Activated CD8-positive, alpha-beta T cell treated with anti-CD3 and anti-CD28 coated beads for 36 hours (primary cell): ENCODE data around the gene TRIM5. TPM values are rescaled to one million over a fixed set of nuclear protein-coding genes. Genes with fewer than 3 reads are reported as not detected.

Experiments
- ATAC-seq: fragments of 200-7000 bp; cut with Tn5 transposase; one replicate; pipeline ENCODE4 v1.10.0; 2021; ENCODE audit warnings: mild to moderate bottlenecking, moderate library complexity
- CTCF ChIA-PET: fragments of 350-600 bp; sonication (Branson Sonifier 250); formaldehyde crosslinking; loops from one replicate; lab custom pipeline; 2021; ENCODE audit warnings: antibody characterized with exemption; lab: Charles Lee
- POLR2A ChIA-PET: fragments of 350-600 bp; sonication (Branson Sonifier 250); formaldehyde crosslinking; loops from one replicate; lab custom pipeline; 2021; ENCODE audit warnings: antibody characterized with exemption; lab: Charles Lee
- DNase-seq: peaks from one replicate; pipeline ENCODE4 v3.0.0-alpha.2; 2020
- H3K27ac Mint-ChIP-seq: one replicate; pipeline ENCODE4 v1.8.0; 2021; ENCODE audit warnings: mild to moderate bottlenecking, mixed read lengths
- H3K27me3 Mint-ChIP-seq: one replicate; pipeline ENCODE4 v1.8.0; 2021; ENCODE audit warnings: mixed read lengths
- H3K36me3 Mint-ChIP-seq: one replicate; pipeline ENCODE4 v1.8.0; 2021; ENCODE audit warnings: low read depth, mixed read lengths
- H3K4me1 Mint-ChIP-seq: one replicate; pipeline ENCODE4 v1.8.0; 2021; ENCODE audit warnings: low read depth, mixed read lengths
- H3K4me3 Mint-ChIP-seq: one replicate; pipeline ENCODE4 v1.8.0; 2021; ENCODE audit warnings: mild to moderate bottlenecking, moderate library complexity, mixed read lengths
- H3K9me3 Mint-ChIP-seq: one replicate; pipeline ENCODE4 v1.8.0; 2021; ENCODE audit warnings: mixed read lengths
- CTCF ChIP-seq: fragments of 200-600 bp; IDR thresholded peaks from one replicate; pipeline ENCODE4 v1.8.0; 2022; ENCODE audit warnings: antibody characterized with exemption, mild to moderate bottlenecking
- intact Hi-C: fragments of 100-400 bp; cut with micrococcal nuclease; formaldehyde crosslinking; loops from one replicate; pipeline ENCODE4 v1.10.0; 2022
- total RNA-seq, 2 experiments: library from RNA; stranded (reverse); gene quantifications; one replicate each; pipeline ENCODE4 v1.2.3, GENCODE V29; 2021

The TRIM5 gene
- total RNA-seq, 2 experiments from 2014 or later, result 21.5 TPM

GRCh38 chr11:5631969-5632635, 52.8 kb downstream of the TRIM5 start:
- intact Hi-C loops, result no loop called here

GRCh38 chr11:5631417-5631816, 53.5 kb downstream of the TRIM5 start:
- Mint-ChIP-seq H3K27ac (peak overlapping the region; percentile 47), H3K4me3 (no peak overlapping the region), H3K4me1 (peaks cover 47% of the 10 kb centered on the region), H3K36me3 (peaks cover 32% of the 10 kb centered on the region), H3K27me3 (no peaks in the 10 kb centered on the region), H3K9me3 (no peaks in the 10 kb centered on the region)
- ChIA-PET POLR2A (no interaction called here), CTCF (no interaction called here)
- intact Hi-C loops, result no loop called here
- TF ChIP-seq CTCF, result no peak
- no peak for DNase-seq
- ATAC-seq, result no peak

More at GRCh38 chr11:5631969-5632635, 52.8 kb downstream of the TRIM5 start:
- ChIA-PET CTCF (no interaction called here), POLR2A (no interaction called here)
- H3K4me3 Mint-ChIP-seq, result no peak overlapping the region
- no peak for DNase-seq
- TF ChIP-seq CTCF, result no peak
- no peak overlapping the region for H3K27ac Mint-ChIP-seq
- peaks cover 31% of the 10 kb centered on the region for H3K36me3 Mint-ChIP-seq
- H3K27me3 Mint-ChIP-seq, result no peaks in the 10 kb centered on the region
- no peak for ATAC-seq
- no peaks in the 10 kb centered on the region for H3K9me3 Mint-ChIP-seq
- peaks cover 43% of the 10 kb centered on the region for H3K4me1 Mint-ChIP-seq

- peaks cover 7% of the 10 kb centered on the region for H3K36me3 Mint-ChIP-seq
- POLR2A ChIA-PET, result no interaction called here
- H3K27ac Mint-ChIP-seq, result peak overlapping the region; percentile 95
- intact Hi-C loops, result no loop called here
- no peak for DNase-seq
- no peak for ATAC-seq
- CTCF ChIA-PET, result interaction anchor here (1.3 to 1.9 kb wide), 3 partner anchors 11 to 69 kb away, joined by 3 to 5 read pairs (median 4); no protein-coding TSS in a partner anchor
- peaks cover 54% of the 10 kb centered on the region for H3K4me1 Mint-ChIP-seq
- no peak for TF ChIP-seq CTCF
- H3K4me3 Mint-ChIP-seq, result peak overlapping the region; percentile 93
- no peaks in the 10 kb centered on the region for H3K27me3 Mint-ChIP-seq
- H3K9me3 Mint-ChIP-seq, result no peaks in the 10 kb centered on the region
Measured at GRCh38 chr11:5626196-5626595, 58.7 kb downstream of the TRIM5 start.

- no peak for TF ChIP-seq CTCF
- ChIA-PET POLR2A (interaction anchor here (1.6 kb wide), 1 partner anchor 65 kb away, joined by 9 read pairs; the partner anchor contains the start of gene TRIM22), CTCF (interaction anchor here (1.2 to 1.9 kb wide), 2 partner anchors 25 to 70 kb away, joined by 4 read pairs; no protein-coding TSS in a partner anchor)
- H3K36me3 Mint-ChIP-seq, result peaks cover 7% of the 10 kb centered on the region
- intact Hi-C loops, result loop anchor here (2.0 kb wide), 1 partner anchor 60 kb away; the partner anchor contains the start of gene TRIM5
- peaks cover 47% of the 10 kb centered on the region for H3K4me1 Mint-ChIP-seq
- H3K4me3 Mint-ChIP-seq, result peak overlapping the region; percentile 93
- H3K27ac Mint-ChIP-seq, result peak overlapping the region; percentile 95
- no peaks in the 10 kb centered on the region for H3K27me3 Mint-ChIP-seq
- no peak for ATAC-seq
- H3K9me3 Mint-ChIP-seq, result no peaks in the 10 kb centered on the region
- DNase-seq, result peak; percentile 15
Measured at GRCh38 chr11:5625281-5625680, 59.6 kb downstream of the TRIM5 start.
